ENCODE measurements around the gene COQ3. TPM values are rescaled to one million over a fixed set of nuclear protein-coding genes. Genes with fewer than 3 reads are reported as not detected.

Gene COQ3
- total RNA-seq, 1 experiment from 2014 or later, result 10.9 TPM

GRCh38 chr6:99333068-99333467 lies 60.9 kb downstream of the COQ3 start:
- no peak overlapping the region for H3K4me3 Mint-ChIP-seq
- H3K27ac ChIP-seq (ENCODE audit: insufficient read length, low read depth, low read length), result no peak overlapping the region
- no peaks in the 10 kb centered on the region for H3K23me2 ChIP-seq (ENCODE audit: insufficient read length, low read depth, low read length, poor library complexity, severe bottlenecking)
- H2BK5ac ChIP-seq (ENCODE audit: insufficient read length, low read length), result no peak overlapping the region
- H3K9me3 ChIP-seq (ENCODE audit: control insufficient read depth, low read depth, low read length), result no peaks in the 10 kb centered on the region
- H3K23ac ChIP-seq (ENCODE audit: insufficient read length, low read depth, low read length), result no peak overlapping the region
- no peak overlapping the region for H3K18ac ChIP-seq (ENCODE audit: insufficient read length, low read depth, low read length)
- no peak overlapping the region for H3K4ac ChIP-seq (ENCODE audit: low read depth, low read length)
- no peaks in the 10 kb centered on the region for H3K27me3 Mint-ChIP-seq (ENCODE audit: low read depth)
- H2BK15ac ChIP-seq (ENCODE audit: low read depth, low read length), result no peak overlapping the region
- no peak overlapping the region for H3K9ac ChIP-seq (ENCODE audit: extremely low read depth, insufficient read length, low read length)
- H3K27me3 ChIP-seq (ENCODE audit: insufficient read depth, low read length), result no peaks in the 10 kb centered on the region
- no peak overlapping the region for H2BK12ac ChIP-seq (ENCODE audit: insufficient read length, low read depth, low read length)
- TF ChIP-seq CTCF (conservative IDR thresholded peaks at IDR 0.05), result no peak
- H2AK5ac ChIP-seq (ENCODE audit: insufficient read length, low read length), result no peak overlapping the region
- H3K4me1 Mint-ChIP-seq, result peaks cover 12 to 13% of the 10 kb centered on the region in 2 experiments
- H2BK20ac ChIP-seq (ENCODE audit: low read depth, low read length, poor library complexity, severe bottlenecking), result no peak overlapping the region
- no peak overlapping the region for H3K4me2 ChIP-seq (ENCODE audit: insufficient read depth, insufficient read length, low read length)
- no peak overlapping the region for H3K27ac Mint-ChIP-seq
- H4K91ac ChIP-seq (ENCODE audit: insufficient read length, low read depth, low read length), result no peak overlapping the region
- no peak overlapping the region for H3K56ac ChIP-seq (ENCODE audit: insufficient read length, low read depth, low read length)
- no peaks in the 10 kb centered on the region for H3K79me1 ChIP-seq (ENCODE audit: insufficient read depth, low read depth, low read length, poor library complexity, severe bottlenecking)
- no peak overlapping the region for H2BK120ac ChIP-seq (ENCODE audit: low read depth, low read length, poor library complexity, severe bottlenecking)
- no peaks in the 10 kb centered on the region for H3K79me2 ChIP-seq (ENCODE audit: insufficient read depth, low read length)
- H4K20me1 ChIP-seq (ENCODE audit: control insufficient read depth, insufficient read depth, insufficient read length), result no peaks in the 10 kb centered on the region
- H4K8ac ChIP-seq (replicated peaks; ENCODE audit: insufficient read length, low read depth, low read length), result no peak overlapping the region
- H3K36me3 Mint-ChIP-seq (ENCODE audit: insufficient read depth in 1 of 3, low read depth in 3 of 3), result peaks cover 0 to 16% (median 4%) of the 10 kb centered on the region in 3 experiments; a peak in 4 of 7 replicates
- H2AFZ ChIP-seq (ENCODE audit: low read length), result no peak overlapping the region
- no peak overlapping the region for H4K5ac ChIP-seq (ENCODE audit: insufficient read length, low read depth, low read length)
- no peak overlapping the region for H3T11ph ChIP-seq (ENCODE audit: low read length)
- no CpG with 5 or more reads among the region's 6 CpGs for WGBS (ENCODE audit: extremely low coverage, insufficient read length, low lambda C conversion rate)
- H3K9me3 Mint-ChIP-seq, result no peaks in the 10 kb centered on the region
- no peak for DNase-seq
- no peak overlapping the region for H3K14ac ChIP-seq (ENCODE audit: insufficient read depth, low read length)
- peaks cover 4% of the 10 kb centered on the region; the same call in 1 of the 2 replicates for H3K4me1 ChIP-seq (ENCODE audit: insufficient read depth, low read length)

All from H9 (cell line).